LNCAP (cell line): ENCODE results near the gene PALD1.

Experiments used
- TF ChIP-seq, protein P1 (sequence below): fragments of 450-650 bp; IDR thresholded peaks from 2 replicates; pipeline ENCODE4 v1.5.1; 2017; ENCODE audit warnings: mild to moderate bottlenecking

The PALD1 gene

GRCh38 chr10:70514591-70514990 is 36.0 kb downstream of the PALD1 start:
- TF ChIP-seq, protein P1, sequence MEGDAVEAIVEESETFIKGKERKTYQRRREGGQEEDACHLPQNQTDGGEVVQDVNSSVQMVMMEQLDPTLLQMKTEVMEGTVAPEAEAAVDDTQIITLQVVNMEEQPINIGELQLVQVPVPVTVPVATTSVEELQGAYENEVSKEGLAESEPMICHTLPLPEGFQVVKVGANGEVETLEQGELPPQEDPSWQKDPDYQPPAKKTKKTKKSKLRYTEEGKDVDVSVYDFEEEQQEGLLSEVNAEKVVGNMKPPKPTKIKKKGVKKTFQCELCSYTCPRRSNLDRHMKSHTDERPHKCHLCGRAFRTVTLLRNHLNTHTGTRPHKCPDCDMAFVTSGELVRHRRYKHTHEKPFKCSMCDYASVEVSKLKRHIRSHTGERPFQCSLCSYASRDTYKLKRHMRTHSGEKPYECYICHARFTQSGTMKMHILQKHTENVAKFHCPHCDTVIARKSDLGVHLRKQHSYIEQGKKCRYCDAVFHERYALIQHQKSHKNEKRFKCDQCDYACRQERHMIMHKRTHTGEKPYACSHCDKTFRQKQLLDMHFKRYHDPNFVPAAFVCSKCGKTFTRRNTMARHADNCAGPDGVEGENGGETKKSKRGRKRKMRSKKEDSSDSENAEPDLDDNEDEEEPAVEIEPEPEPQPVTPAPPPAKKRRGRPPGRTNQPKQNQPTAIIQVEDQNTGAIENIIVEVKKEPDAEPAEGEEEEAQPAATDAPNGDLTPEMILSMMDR, result no peak

GRCh38 chr10:70515035-70515667 is 36.6 kb downstream of the PALD1 start:
- TF ChIP-seq, protein P1, result no peak

- TF ChIP-seq, protein P1, result no peak
Observed at GRCh38 chr10:70518695-70519094, 40.1 kb downstream of the PALD1 start.

DNA sequence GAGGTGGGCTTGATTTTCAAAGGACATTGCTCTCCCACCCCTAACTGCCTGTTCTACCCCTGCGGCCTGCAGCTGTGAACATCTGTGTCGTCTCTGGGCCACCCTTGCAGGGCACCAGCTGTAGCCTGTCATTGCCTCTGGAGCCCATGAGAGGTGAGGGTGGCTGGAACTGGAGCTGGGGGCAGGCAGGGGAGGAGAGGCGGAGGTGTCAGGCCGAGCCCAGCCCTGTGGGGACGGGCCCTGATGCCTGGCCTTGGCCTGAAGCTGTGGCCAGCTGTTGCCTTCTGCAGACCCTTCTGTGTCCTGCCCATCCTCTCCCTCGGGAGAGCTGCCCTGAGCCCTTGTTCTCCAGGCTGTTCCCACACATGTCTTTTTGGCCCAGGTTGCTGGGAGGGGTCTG is 44.5 kb downstream of the PALD1 start:
- TF ChIP-seq, protein P1, result no peak

GRCh38 chr10:70523549-70523948 is 45.0 kb downstream of the PALD1 start:
- TF ChIP-seq, protein P1, result no peak

GRCh38 chr10:70528314-70528713 is 49.7 kb downstream of the PALD1 start:
- TF ChIP-seq, protein P1, result no peak

DNA sequence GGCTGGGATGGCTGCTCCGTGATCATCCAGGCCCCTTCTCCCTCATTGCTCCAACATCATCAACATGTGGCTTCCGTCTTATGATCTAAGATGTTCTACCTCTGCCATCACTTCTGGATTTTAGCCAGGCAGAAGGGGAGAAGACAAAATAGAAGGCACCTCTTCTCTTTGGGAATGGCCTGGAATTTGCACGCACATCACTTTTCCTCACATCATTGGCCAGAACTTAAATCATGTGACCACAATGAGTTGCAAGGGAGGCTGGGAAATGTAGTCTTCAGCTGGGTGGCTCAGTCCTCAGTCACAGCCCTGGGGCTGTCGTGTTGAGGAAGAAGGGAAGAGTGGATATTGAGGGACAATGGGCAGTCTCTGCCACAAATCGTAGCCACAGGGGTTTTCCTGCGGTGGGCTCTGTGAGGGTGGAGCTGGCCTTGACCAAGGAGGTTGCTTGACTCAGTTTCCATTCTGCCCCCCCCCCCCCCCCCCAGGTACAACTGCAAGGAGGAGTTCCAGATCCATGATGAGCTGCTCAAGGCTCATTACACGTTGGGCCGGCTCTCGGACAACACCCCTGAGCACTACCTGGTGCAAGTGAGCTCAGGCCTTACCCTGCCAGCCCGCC is 50.3 kb downstream of the PALD1 start:
- TF ChIP-seq, protein P1, result no peak
